Measurements from ENCODE around the gene ALPL. TPM values are rescaled to one million over a fixed set of nuclear protein-coding genes. Genes with fewer than 3 reads are reported as not detected.

Gene ALPL
- total and polyA plus RNA-seq, 9 of the 15 experiments (the other 6 are each of a cell fraction or from before 2014, with no cell fraction given): 0.04 to 0.38 (median 0.18) TPM; not detected in 4

DNA sequence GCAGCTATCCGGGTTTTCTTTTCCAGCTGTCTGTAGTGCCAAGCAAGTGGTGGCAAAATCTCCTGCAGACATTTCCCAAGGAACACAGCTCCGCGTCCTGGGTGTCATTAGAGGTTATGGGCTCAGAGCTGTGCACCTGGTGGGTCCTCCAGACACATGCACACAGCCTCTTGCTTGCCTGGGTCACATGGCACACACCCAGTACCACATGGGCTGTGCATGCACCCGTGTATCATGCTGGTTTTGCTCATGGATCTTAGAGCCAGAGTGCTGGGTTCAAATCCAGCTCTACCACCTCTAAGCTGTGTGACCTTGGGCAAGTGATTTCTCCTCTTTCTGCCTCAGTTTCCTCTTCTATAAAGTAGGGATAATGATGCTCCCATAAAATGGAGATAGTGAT is 61.7 kb downstream of the ALPL start:
- CTCF ChIA-PET (ENCODE audit: low intra/inter-chr PET ratio): no interaction called here

More for the DNA sequence above, 61.7 kb downstream of the ALPL start:
- Histone ChIP-seq H3K4me2 (ENCODE audit: insufficient read depth, low read length) (no peak overlapping the region), H3K9me3 (replicated peaks; ENCODE audit: control insufficient read depth, insufficient read depth, low read depth, low read length) (no peaks in the 10 kb centered on the region), H3K9ac (ENCODE audit: insufficient read depth in 1 of 2, low read depth in 2 of 2, low read length in 2 of 2) (peak overlapping the region in 1 of 2 experiments; percentile 43; a peak in 1 of 4 replicates), H3K27ac (ENCODE audit: extremely low read depth, low read depth, low read length) (no peak overlapping the region), H3K9me1 (ENCODE audit: control insufficient read depth, insufficient read depth, low read length) (no peaks in the 10 kb centered on the region), H4K20me1 (replicated peaks; ENCODE audit: control insufficient read depth, insufficient read depth, low read length) (no peaks in the 10 kb centered on the region; the same call in 1 of the 2 replicates), H3K36me3 (ENCODE audit: control insufficient read depth, insufficient read depth, low read length) (no peaks in the 10 kb centered on the region), H3K27me3 (ENCODE audit: control insufficient read depth in 2 of 2, insufficient read depth in 2 of 2, low read length in 2 of 2) (0 out of 5 replicates have a peak, but pooled peaks cover 0 to 10% of the 10 kb centered on the region in 2 experiments), H3K4me1 (replicated peaks in 1 of 2; ENCODE audit: control insufficient read depth in 2 of 2, insufficient read depth in 2 of 2, low read length in 2 of 2) (peaks cover 4 to 28% of the 10 kb centered on the region in 2 experiments; a peak in 4 of 5 replicates), H2AFZ (ENCODE audit: low read depth, low read length) (no peak overlapping the region), H3K79me2 (ENCODE audit: control insufficient read depth, insufficient read depth, low read length) (no peaks in the 10 kb centered on the region), H3K4me3 (no peak overlapping the region)
- TF ChIP-seq ZNF12 (CRISPR knock-in tag; IDR thresholded peaks at IDR 0.05): no peak
- no peak for TF ChIP-seq RB1 (IDR thresholded peaks at IDR 0.05; ENCODE audit: low read depth)
- TF ChIP-seq CCAR2 (IDR thresholded peaks at IDR 0.05; ENCODE audit: low read depth, low read length): no peak
- TF ChIP-seq, protein P1, sequence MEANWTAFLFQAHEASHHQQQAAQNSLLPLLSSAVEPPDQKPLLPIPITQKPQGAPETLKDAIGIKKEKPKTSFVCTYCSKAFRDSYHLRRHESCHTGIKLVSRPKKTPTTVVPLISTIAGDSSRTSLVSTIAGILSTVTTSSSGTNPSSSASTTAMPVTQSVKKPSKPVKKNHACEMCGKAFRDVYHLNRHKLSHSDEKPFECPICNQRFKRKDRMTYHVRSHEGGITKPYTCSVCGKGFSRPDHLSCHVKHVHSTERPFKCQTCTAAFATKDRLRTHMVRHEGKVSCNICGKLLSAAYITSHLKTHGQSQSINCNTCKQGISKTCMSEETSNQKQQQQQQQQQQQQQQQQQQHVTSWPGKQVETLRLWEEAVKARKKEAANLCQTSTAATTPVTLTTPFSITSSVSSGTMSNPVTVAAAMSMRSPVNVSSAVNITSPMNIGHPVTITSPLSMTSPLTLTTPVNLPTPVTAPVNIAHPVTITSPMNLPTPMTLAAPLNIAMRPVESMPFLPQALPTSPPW (CRISPR knock-in tag; IDR thresholded peaks at IDR 0.05): no peak
- TF ChIP-seq ZNF316 (IDR thresholded peaks at IDR 0.05): no peak
- no peak for TF ChIP-seq DMBX1 (CRISPR knock-in tag; IDR thresholded peaks at IDR 0.05; ENCODE audit: borderline replicate concordance)
- TF ChIP-seq, protein P2, sequence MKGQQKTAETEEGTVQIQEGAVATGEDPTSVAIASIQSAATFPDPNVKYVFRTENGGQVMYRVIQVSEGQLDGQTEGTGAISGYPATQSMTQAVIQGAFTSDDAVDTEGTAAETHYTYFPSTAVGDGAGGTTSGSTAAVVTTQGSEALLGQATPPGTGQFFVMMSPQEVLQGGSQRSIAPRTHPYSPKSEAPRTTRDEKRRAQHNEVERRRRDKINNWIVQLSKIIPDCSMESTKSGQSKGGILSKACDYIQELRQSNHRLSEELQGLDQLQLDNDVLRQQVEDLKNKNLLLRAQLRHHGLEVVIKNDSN (CRISPR knock-in tag; IDR thresholded peaks at IDR 0.05): peak; percentile 40
- no peak for FAIRE-seq
- POLR2A ChIA-PET: interaction anchor here (0.7 to 1.4 kb wide), 2 partner anchors 9 kb away, joined by 4 to 5 read pairs; no protein-coding TSS in a partner anchor
- DNase-seq (ENCODE audit: extremely low read depth in 1 of 4, low spot score in 3 of 4): no peak
- intact Hi-C loops (cut with micrococcal nuclease) (loop anchor here (10.0 kb wide), 1 partner anchor 196 kb away; no protein-coding TSS in a partner anchor), in situ Hi-C loops (cut with MboI) (no loop called here)
- WGBS (ENCODE audit: insufficient coverage, low coverage, missing lambda C conversion rate): 40% methylated on average over 4 of the region's 4 CpGs
- BruUV-seq (replicated peaks): no TSS peak
- ATAC-seq: no peak
